Ishikawa (cell line): ENCODE results near the gene NNT.

Experiments
- CEBPB ChIP-seq: IDR thresholded peaks from 2 replicates; pipeline ENCODE4 v1.6.1; 2012
- CREB1 ChIP-seq: IDR thresholded peaks from 2 replicates; pipeline ENCODE4 v1.6.1; 2012; ENCODE audit warnings: low read depth
- EGR1 ChIP-seq: IDR thresholded peaks from 2 replicates; pipeline ENCODE4 v1.6.1; 2012
- EP300 ChIP-seq: IDR thresholded peaks from 2 replicates; pipeline ENCODE4 v1.6.1; 2012; ENCODE audit warnings: borderline replicate concordance
- FOXM1 ChIP-seq: IDR thresholded peaks from 2 replicates; pipeline ENCODE4 v1.6.1; 2012; ENCODE audit warnings: low read depth, borderline replicate concordance
- NFIC ChIP-seq: IDR thresholded peaks from 2 replicates; pipeline ENCODE4 v1.6.1; 2012
- RAD21 ChIP-seq: IDR thresholded peaks from 2 replicates; pipeline ENCODE4 v1.6.1; 2012; ENCODE audit warnings: low read depth
- REST ChIP-seq: IDR thresholded peaks from 2 replicates; pipeline ENCODE4 v1.6.1; 2012; ENCODE audit warnings: low read depth, mild to moderate bottlenecking
- TAF1 ChIP-seq: IDR thresholded peaks from 2 replicates; pipeline ENCODE4 v1.6.1; 2012; ENCODE audit warnings: low read depth, mild to moderate bottlenecking
- TCF12 ChIP-seq: IDR thresholded peaks from 2 replicates; pipeline ENCODE4 v1.6.1; 2012; ENCODE audit warnings: low read depth
- TEAD4 ChIP-seq: IDR thresholded peaks from 2 replicates; pipeline ENCODE4 v1.6.1; 2012
- YY1 ChIP-seq: IDR thresholded peaks from 2 replicates; pipeline ENCODE4 v1.6.1; 2012; ENCODE audit warnings: low read depth
- ZBTB7A ChIP-seq: IDR thresholded peaks from 2 replicates; pipeline ENCODE4 v1.6.1; 2012; ENCODE audit warnings: low read depth
- TF ChIP-seq, protein P1 (sequence below): IDR thresholded peaks from 2 replicates; pipeline ENCODE4 v1.6.1; 2012
- TF ChIP-seq, protein P2 (sequence below): IDR thresholded peaks from 2 replicates; pipeline ENCODE4 v1.6.1; 2012

Gene NNT

DNA sequence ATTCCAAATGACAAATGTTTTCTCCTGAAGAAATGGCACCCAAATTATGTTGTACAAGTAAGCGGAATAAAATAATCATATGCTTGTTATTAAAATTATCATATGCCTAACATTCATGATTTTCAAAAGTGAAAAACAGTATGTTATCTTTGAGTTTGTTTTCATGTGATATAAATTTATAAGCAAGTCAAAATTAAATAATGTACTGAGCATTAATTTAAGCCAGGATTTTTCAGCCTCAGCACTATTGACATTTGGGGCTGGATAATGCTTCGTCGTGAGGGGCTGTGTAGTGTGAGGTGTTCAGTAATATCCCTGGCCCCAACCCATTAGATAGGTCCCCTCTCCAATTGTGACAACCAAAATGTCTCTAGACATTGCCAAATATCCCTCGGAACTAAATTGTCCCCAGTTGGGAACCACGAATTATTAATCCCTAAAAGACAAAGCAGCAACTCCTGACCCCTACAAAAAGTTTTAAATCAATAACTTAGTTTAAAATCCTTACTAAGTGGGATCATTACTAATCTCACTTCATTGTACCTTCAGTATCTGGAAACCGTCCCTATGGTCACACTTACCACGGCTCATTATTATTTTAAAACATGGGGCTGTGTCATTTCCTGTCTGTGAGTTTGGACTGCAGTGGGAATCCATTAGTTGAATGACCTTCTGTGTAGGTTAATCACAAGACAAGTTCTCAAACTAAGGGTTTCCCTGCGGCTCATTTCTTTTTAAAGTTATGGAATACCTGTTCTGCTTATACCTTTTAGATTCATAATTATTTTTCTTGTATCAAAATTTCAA is 1.3 kb upstream of the NNT start:
- TF ChIP-seq NFIC, result no peak
- TF ChIP-seq, protein P1, sequence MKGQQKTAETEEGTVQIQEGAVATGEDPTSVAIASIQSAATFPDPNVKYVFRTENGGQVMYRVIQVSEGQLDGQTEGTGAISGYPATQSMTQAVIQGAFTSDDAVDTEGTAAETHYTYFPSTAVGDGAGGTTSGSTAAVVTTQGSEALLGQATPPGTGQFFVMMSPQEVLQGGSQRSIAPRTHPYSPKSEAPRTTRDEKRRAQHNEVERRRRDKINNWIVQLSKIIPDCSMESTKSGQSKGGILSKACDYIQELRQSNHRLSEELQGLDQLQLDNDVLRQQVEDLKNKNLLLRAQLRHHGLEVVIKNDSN, result no peak
- TF ChIP-seq TAF1, result no peak
- TF ChIP-seq FOXM1, result no peak
- TF ChIP-seq CEBPB, result no peak
- no peak for TF ChIP-seq TCF12
- TF ChIP-seq EGR1, result no peak
- TF ChIP-seq TEAD4, result no peak
- TF ChIP-seq, protein P2, sequence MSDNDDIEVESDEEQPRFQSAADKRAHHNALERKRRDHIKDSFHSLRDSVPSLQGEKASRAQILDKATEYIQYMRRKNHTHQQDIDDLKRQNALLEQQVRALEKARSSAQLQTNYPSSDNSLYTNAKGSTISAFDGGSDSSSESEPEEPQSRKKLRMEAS, result no peak
- TF ChIP-seq RAD21, result no peak
- no peak for TF ChIP-seq YY1
- TF ChIP-seq EP300, result no peak
- no peak for TF ChIP-seq CREB1
- TF ChIP-seq ZBTB7A, result no peak
- no peak for TF ChIP-seq REST

DNA sequence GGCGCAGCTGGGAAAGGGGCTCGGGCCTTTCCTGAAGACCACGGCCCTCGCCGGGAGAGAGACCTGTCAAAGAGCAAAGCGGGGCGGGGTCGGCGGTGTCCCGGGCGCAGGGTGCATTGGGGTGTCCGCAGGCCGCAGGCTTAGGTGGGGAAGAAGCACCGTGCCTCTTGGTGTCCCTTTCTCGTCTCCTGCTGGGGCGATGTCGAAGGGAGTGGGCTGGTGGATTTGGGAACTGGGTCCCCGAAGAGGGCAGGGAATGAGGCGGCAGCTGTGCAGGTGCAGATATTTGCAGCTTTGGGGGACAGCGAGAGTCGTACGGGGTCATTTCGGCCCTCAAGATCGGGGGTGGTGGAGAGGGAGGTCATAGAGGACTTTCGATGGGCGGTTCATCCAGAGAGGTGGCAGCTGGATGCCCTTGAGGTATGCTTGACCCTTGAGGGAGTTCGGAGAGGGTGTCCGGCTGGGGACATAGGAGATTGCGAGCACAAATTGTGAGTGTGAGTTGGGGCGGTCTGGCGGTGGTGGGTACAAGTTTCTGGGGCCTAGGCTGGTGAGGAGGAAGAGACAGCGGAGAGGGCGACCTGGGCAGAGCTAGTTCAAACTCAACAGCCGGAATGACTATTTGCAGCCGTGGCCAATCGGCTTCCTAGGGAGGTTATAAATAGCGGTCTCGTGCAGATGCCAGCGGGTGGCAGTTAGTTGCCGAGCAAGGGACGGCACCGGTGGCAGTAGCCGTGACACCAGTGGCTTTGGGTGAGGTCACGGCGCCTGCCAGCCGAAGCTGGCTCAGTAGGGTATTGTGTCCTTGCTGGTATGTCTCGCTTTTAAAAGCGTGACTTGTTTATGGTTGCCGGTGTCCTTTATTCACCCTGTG is 601 bp downstream of the NNT start:
- TF ChIP-seq, protein P1, result peak; percentile 39; the same call in 1 of the 2 replicates
- TF ChIP-seq CREB1 (no peak), TEAD4 (0 out of 2 replicates have a peak, but pooled peaks have one; percentile 51), TAF1 (no peak), NFIC (no peak), TCF12 (peak; percentile 26; the same call in 1 of the 2 replicates), RAD21 (no peak), EP300 (peak; percentile 18; the same call in 1 of the 2 replicates), ZBTB7A (no peak), EGR1 (no peak), CEBPB (no peak), FOXM1 (no peak), REST (no peak), YY1 (0 out of 2 replicates have a peak, but pooled peaks have one; percentile 13)
- TF ChIP-seq, protein P2, result peak; percentile 62; the same call in 1 of the 2 replicates

- TF ChIP-seq, protein P2, result no peak
- TF ChIP-seq, protein P1, result no peak
- TF ChIP-seq REST (no peak), YY1 (no peak), NFIC (no peak), RAD21 (no peak), CREB1 (no peak), FOXM1 (no peak), TEAD4 (no peak), TAF1 (no peak), ZBTB7A (no peak), CEBPB (no peak), EGR1 (no peak), TCF12 (no peak), EP300 (no peak)
Observed at GRCh38 chr5:43604699-43605098, 1.7 kb downstream of the NNT start.
